ENCODE data around the gene AMOTL2.

The AMOTL2 gene

DNA sequence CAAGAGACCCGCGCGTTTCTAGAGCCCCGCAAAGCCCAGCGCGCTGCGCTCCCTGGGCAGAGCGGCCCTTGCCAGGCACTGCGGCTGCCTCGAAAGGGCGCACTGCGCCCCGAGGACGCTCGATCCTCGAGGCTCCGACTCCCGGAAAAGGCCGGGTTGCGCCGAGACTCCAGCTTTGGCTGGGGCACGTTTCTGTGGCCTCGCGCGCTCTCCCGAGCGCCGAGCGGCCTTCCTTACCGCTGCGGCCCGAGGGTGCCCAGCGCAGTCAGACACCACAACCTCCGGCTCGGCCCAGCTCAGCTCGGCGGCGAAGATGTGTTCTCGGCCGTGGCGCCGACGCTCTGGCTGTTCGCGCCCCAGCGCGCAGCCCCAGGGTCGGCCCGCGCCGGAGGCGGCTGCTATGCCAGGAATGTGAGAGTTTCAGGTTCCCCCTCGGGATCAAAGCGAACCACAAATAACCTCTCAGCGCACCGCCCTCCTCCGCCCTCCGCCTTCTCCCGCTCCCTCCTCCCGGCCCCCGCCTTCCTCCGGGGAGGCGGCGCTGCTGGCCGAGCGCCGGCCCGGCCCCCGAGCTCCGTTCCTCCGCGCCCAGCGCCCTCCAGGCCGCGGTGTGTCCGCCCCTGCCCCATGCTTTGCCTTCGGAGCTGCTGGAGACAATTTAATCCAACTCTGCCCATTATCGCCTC is at the start of gene AMOTL2:
TSS of gene AMOTL2 (minus strand) at position 343 of the 686 bp plus-strand sequence. CDS start 3,014 bp downstream, outside the sequence.
- DNase-seq (ENCODE audit: low read depth) = no peak

DNA sequence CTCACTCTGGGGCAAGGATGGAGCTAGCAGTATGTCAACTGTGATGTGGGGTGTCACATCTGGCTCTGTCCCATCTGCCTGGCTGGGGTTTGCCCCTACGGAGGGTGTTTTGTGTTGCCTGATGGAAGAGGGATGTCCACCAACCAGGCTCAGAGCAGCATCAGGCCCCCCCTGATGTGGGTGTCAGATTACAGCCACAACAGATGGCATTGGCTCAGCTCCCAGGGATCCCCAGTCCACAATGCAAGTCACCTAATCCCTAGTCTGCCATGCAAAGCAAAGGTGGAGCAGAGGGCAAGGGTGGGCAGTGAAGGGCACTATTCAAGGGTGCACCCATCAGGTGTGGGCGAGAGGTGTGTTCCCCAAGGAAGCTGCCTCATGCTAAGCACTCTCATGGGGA is 48.9 kb upstream of the AMOTL2 start:
- DNase-seq (ENCODE audit: low read depth) = no peak

DNA sequence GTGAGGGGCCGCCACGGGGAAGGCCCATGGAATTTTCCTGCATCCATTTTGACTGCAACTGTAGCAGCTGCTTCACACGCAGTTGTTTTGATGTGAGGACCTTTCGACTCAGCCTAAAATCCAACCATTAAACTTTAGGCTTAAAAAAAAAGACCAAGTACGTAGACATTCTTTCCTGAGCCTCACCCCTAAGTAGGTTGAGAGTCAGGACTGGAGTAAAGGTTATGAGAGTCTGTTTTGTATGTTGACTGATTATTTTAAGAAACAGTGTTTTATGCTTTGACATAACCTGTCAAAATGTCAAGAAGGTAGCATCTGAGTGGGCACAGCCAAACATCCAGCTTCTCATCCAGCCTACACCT is 45.7 kb upstream of the AMOTL2 start:
- no peak for DNase-seq (ENCODE audit: low read depth)

DNA sequence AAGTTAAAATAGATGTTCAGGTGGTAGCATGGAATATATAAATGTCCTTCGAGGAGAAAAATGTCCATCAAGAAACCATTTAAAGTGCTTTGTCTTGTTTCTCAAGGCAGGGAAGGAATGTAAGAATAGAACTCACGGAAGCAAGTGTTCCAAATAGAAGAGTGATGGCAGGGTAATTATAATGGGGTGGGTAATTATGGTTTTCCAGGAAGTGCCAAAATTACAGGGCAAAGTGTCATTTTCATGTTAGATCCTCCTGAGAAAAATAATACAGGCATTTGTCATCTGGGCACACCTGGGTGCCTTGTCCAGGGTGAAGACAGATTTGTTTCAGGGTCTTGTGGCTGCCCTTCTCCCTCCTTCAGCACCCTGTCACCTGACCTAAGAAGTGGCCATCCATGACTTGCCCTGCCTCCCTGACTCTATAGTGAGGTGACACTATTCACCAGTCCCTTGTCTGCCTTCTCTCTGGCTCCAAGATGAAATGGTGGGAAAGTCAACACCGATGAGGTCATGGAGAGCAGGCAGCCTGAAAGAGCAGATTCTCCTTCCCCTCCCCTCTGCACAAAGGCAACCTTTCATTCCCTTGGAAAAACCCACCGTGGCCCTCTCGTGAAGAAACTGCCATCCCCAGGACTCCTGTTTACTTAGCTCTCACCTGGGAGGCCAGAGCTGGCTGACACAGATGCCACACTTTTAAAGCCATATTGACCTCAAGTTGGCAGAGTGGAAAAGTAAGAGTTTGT is 45.1 kb upstream of the AMOTL2 start:
- no peak for DNase-seq (ENCODE audit: low read depth)

DNA sequence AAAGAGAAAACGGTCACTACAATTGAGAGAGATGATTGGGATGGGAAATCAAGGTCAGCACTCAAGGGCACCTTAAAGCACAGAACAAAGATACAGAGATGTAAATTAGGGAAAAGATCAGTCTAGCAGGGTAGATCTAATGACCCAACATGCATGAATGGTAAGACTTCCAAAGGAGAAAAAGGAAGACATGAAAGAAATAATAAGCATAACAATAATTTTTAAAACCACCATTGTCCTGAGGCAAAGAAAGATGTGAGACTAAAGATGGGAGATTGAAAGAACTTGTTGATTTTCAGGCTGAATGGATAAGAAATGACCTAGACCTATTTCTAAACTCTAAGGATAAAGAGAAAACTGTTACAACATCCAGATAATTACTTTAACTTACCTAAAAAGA is 34.8 kb upstream of the AMOTL2 start:
- no peak for DNase-seq (ENCODE audit: low read depth)

DNA sequence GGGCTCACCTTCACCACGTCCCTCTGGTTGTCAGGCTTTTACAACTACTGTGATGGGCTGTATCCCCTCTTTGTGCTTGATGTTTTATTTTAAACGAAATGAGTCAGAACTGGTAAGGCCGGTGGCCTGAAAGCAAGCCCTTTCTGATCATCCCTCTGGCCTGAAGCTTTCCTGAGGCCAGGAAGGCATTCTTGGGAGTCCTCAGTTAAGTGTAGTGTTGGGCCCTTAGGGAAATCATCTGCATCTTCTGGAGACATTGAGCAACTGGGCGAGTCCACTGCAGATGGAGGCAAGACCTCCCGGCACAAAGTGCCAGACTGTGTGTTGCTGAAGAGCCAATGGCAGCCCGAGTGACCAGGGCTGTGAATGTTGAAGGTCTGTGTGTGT is 33.0 kb upstream of the AMOTL2 start:
- DNase-seq (ENCODE audit: low read depth) = no peak

DNA sequence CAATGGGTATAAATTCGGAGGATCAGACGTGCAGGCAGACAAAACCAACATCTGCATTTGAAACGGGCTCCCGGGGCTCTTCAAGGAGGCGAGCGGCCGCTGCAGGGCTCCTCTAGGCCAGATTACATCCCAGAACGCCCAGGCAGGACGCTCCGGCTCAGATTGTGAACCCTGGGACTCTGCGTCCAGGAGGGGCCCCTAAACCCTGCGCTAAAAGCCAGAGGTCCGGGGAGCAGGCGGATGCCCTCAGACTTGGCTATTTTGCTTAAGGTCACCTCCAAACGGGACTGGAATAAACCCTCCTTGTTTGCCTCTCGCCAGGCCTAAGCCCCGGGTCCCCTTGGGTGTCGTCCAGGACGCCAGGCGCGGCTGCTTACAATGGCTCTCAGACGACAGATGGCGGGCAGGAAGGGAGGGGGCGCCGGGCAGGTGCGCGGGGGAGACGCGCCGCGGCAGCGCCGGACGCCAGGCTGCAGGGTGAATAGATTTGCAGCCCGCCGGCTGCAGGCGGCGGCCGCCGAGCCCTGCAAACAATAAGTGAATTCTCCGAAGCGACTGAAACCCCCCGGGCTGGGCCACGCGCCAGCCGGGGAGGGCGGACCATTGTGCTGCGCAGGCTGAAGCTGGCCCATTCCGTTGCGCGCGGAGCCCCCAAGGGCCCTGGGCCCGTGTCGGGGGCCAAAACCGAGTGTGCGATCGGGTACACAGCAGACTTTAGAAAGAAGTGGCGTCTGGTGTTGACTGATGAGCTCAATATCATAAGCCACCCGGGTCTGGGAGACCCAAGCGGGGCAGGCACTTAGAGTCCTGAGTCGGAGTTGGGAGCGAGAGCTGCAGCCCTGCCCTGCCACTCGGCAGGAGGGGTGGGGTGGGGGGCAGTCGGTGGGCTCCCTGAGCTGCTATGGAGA is 32.3 kb upstream of the AMOTL2 start:
- DNase-seq (ENCODE audit: low read depth) = no peak

DNA sequence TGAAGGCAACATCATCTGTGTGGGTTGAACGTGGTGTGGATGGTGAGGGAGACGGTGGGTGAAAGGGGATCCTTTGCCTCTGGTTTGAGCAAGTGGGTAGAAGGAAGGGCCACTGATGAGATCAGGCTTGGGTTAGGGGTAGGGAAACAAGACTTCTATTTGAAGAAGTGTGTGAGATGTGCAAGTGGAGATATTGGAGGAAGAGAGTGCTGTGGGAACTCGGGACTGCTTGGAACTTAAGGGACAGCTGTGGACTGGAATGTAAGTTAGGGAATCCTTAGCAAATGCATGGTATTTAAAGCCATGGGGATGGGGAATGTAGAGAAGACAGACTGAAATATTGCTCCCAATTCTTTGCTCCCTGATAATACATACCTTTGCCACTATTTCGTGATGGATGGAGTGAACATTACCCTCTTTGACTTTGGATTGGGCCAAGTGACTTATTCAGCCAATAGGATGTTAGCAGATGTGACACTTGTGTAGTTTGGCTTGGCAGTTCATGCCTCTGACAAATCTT is 30.2 kb upstream of the AMOTL2 start:
- DNase-seq (ENCODE audit: low read depth) = no peak

DNA sequence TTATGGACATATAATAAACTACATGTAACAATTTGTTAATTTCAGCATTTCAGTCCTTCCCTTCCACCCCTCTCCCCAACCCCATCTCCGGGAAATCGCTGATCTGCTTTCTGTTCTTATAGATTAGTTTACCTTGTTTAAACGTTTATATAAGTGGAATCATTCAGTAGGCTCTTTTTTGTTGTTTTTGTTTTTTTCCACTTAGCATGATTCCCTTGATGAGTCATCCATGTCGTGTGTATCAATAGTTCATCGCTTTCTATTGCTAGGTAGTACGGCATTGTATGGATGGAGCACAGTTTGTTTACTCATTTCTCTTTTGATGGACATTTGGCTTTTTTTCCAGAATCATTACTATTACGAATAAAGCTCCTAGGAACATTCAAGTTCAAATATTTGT is 23.5 kb upstream of the AMOTL2 start:
- no peak for DNase-seq (ENCODE audit: low read depth)

DNA sequence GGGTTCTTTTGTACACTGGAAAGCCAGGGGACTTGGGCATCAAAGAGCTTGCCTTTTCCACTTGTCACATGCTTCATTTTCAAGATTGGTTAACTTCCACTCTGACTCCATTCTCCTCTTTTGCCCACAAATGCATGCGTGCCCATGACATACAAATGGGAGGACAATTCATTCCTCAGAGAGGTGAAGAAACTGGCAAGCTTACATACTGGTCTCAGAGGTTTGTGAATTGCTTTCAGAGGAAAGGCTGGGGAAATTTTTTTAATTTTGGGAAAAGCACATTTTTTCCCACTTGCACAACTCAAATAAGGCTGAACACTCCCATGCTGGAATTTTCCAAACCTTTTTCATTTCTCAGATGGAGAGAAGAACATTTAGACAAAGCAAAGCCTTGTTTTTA is 20.9 kb upstream of the AMOTL2 start:
- no peak for DNase-seq (ENCODE audit: low read depth)

DNA sequence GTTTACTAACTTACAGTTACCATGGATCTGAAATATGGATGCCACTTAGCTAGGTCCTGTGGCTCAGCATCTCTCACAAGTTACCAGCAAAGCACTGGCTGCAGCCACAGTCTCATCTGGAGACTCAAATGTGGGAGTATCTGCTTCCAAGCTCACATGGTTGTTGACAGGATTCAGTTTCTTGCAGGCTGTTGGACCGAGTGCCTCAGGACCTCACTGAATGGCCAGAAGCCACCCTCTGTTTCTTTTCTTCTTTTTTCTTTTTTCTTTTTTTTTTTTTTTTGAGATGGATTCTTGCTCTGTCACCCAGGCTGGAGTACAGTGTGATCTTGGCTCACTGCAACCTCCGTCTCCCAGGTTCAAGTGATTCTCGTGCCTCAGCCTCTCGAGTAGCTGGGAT is 20.1 kb upstream of the AMOTL2 start:
- no peak for DNase-seq (ENCODE audit: low read depth)

DNA sequence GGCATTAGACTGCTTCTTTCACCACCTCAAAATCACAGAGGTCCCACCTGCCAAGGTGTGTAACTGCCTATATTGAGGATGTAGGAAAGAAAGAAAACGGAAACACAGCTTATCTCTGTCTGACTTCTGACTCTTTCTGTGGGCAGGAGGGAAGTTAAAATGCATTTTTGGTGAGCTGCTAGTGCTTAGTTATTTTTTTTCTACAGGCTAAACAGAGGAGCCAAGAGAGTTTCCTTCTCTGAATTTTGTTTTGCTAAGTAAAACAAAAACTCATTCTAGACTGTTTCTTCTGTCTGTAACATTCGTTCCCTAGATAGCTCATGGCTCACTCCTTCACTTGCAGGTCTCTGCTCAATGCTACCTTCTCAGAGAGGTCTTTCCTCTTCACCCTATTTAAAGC is 18.8 kb upstream of the AMOTL2 start:
- DNase-seq (ENCODE audit: low read depth) = no peak

DNA sequence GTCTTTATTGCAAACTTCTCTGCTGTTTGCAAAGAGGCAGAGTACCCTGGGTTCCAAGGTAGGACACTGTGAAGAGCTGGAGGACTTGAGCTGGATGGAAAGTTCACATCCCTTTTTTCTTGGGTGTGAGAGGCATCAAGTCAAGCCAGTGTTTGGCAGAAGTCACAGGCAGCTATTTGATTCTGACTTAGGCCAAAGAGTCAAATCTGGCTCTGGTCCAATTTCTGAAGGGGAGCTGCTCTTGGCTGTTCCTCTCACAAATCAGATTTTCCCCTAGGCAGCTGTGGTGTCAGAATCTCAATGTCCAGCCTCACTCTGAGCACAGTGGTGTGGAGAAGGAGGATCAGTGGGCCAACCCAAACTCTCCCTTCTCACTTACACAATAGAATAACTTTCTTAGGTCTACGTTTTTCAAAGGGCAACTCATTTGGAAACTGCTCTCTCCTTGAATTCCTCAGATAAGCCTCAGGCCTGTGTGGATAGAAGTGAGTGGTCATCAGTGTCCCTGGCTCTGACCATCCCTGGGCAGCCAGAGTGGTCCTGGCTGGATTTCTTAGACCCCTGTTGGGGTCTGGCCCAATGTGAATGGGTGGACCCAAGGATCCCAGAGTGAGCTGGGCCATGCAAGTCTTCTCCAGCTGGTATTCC is 18.2 kb upstream of the AMOTL2 start:
- DNase-seq (ENCODE audit: low read depth) = no peak

DNA sequence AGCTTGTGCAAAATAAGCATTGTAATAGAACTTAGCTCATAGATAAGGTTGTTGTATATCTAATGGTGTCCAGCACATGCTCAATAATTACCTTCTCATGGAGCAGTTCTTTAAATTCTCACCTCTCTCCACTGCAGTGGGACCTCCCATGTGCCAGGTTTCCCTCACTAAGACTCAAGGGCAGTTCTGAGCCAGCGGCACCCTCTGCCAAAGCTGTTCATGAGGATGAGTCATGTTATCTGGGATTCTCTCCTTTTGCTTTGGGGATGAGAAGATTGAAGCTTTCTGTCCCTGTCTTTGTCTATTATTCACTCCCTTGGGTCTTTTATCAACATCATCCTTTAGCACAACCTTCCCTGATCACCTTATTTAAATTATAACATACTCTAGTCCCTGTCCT is 15.6 kb upstream of the AMOTL2 start:
- no peak for DNase-seq (ENCODE audit: low read depth)

DNA sequence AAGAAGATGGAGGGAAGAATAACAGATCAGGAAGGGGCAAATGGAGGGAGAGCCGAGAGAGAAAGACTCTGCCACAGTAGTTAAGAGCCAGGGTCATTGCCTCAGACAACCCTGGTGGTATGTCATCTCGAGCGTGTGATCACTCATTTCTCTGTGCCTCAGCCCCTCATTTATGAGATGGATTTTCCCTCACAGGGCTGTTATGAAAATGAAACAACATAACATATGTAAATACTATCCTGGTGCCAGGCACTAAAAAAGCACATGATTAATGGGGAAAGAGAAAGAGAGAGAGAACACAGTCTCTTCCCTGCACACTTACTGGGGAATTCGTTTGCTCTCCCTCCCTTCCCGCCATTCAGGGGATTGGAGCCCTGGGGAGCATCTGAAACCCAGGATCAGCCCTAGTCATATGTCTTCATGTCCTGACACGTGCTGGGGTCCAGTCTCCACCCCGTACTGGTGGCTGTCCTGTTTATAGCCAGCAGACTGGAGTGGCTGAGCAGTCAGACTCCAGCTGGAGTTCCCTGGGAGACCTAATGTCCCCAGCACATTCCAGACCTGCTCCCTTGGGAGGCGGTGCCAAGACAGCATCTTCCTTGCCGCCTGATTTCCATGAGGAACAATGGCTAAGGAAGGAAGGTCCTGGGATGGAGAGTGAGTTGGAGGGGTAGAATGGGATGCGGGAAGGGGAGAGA is 14.7 kb upstream of the AMOTL2 start:
- no peak for DNase-seq (ENCODE audit: low read depth)

DNA sequence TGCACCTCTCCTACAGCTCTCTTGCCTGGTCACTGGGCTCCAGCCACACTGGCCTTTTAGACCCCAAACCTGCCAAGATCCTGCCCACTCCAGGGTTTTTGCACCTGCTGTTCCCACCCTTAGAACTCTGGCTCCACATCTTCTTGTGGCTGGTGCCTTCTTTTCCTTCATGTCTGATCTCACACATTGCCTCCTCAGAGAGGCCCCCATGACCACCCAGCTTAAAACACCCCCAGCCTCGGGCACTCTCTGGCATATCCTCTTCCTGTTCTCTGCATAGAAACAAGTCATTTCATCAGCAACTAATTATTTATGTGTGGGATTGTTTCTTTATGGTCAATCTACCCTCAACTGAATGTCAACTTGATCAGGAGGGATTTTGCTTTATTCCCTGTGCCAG is 14.0 kb upstream of the AMOTL2 start:
- DNase-seq (ENCODE audit: low read depth) = no peak

DNA sequence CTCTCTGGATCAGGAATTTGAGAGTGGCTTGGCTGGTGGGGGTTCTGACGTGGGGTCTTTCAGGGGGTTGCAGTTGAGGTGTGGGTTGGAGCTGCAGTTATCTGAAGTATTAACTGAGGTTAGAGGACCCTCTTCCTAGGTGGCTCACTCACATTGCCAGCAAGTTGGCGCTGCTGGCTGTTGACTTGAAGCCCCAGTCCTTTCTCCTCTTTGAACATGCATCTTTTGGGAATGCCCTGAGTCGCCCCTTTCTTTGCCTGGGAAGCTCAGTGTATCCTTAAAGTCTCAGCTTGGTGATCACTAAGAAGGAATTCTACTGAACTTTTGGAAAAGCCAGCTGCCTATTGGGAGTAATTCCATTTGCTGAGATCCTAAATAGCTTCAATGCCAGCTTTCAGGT is 13.0 kb upstream of the AMOTL2 start:
- DNase-seq (ENCODE audit: low read depth) = no peak

DNA sequence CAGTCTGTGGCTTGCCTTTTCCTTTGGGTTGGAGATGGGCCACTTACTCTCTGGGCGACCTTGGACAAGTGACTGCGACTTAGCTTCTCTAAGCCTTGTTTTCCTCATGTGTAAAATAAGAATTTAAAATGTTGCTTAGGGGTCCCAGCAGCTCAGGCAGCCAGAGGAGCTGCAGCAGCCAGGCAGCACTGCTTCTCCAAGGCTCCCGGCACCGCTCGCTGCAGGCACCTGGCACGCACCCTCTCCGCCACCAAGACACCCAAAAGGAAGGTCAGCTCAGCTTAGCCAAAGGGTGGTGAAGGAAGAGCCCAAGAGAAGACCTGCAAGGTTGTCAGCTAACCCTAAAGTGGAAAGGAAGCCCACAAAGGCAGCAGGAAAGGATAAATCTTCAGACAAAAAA is 10.7 kb upstream of the AMOTL2 start:
- no peak for DNase-seq (ENCODE audit: low read depth)

DNA sequence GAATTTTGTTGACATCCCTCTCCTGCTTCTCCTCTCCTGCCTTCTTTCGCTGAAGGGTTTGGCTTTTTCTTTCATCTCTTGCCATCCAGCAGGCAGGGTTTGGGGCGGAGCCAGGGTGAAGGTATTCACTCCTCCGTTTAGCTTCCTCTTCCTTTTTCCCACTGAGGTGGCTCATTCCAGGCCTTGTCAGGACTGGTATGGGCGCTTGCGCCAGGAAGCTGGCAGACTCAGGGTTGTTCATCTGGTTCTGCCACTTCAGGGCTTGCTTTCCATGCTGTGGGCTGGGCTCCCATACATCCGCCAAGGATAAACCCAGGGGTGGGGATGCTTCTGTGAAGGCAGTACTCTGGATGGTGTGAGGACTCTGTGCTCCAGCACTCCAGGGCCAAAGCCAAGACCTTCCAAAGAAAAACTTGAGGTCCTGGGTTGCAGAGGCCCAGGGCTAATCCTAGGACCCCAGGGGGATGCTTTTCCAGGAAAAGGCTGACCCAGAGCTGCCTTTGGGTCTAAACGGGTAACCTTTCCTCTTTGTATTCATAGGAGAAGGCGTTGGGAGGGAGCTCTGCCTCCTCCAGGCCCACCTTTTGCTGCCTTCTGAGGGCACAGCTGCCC is 7.7 kb upstream of the AMOTL2 start:
- DNase-seq (ENCODE audit: low read depth) = no peak

DNA sequence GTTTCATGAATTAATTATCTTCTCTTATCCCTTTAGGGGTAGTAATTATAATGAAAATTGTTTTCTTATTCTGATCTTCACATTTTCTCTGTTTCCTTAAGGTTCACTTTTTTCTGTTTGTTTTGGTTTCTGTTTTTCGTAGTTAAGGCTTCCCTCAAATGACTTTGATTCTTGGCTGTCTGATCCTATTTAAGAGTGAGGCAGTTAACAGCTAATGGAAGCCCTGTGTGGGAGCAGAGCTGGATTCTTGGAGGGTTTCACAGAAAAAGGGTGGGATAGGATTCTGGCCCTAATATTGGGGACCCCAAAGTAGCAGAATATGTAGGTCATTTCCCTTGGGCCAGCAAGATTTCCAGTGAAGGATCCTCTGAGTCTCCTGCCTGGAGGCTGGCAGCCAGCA is 6.8 kb upstream of the AMOTL2 start:
- no peak for DNase-seq (ENCODE audit: low read depth)

DNA sequence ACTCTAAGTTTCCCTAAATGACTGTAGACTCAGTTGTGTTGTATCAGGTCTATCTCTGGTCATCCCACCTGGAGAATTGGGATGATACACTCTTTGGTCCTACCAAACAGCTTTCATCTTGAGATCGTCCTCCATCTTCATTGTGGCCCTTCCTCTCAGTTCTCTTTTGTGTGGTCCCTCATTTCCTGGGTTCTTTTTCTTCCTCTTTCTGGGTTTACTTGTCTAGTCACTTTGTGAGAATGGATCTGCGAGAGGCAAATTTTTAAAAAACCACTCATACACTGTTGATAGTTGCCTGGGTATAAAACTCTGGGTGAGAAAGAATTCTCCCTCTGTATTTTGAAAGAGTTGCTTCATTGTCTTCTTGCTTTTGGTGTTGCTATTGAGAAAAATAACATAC is 6.0 kb upstream of the AMOTL2 start:
- no peak for DNase-seq (ENCODE audit: low read depth)
